Raji (cell line): ENCODE results near the gene EZR.

ENCODE experiments used
- POLR2A ChIP-seq: IDR thresholded peaks from 2 replicates; pipeline ENCODE4 v1.6.1; 2011; ENCODE audit warnings: low read depth, low read length, control low read depth; ENCODE audit not compliant: insufficient read depth

EZR gene

DNA sequence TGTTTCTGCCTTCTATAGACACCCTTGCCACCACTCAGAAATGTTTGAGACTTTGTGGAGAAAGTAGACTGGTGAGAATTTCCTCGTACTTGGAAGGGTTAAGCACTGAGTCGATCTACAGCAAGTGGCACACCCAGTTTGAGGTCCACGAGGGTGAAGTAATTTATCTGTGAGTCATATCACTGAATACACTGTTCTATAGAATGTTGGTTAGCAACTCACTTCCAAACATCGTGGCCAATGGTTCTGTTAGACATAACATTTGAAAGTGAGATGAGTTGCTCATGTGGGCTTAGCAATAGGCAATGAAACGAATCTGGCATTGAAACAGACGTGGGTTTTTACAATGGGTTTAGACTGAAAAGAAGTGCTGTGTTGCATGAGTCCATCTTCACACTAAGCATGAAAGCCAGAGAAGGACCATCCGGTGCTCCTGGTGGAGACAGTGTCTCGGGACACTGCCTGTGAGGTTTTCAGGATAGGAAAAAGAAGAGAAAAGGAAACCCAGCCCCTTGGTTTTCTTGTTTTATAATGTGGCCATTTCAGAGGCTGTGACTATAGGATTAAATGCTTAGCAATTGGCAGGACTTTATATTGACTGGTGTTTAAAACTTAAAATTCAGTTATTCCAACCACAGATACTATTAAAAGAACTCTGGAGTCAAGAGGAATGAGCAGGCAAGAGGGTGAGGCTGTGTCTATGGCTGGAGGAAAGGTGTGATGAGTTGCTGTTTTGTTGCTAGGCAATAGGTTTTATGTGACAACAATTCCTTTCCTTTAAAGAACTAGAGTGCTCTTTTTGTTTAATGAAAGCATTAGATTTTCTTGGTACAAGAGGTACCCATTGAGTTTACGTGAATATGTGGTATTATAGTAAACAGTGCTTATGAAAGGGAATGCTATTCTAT, 31.0 kb upstream of the EZR start:
- no peak for TF ChIP-seq POLR2A

DNA sequence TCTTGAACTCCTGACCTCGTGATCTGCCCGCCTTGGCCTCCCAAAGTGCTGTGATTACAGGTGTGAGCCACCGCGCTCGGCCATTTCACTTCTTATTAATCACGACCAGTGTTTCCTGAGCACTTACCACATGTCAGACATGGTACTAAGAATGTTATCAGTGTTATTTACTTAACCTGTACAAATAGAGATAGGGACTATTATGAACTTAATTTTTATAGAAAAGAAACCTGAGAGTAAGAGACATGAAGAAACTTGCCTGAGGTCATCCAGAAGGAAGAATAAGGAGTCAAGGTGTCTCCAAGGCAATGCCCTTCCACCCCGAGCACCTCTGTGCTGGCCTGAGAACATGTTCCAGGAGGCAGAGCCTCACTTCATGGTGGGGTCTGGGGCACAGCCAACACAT, 29.3 kb upstream of the EZR start:
- TF ChIP-seq POLR2A = no peak

DNA sequence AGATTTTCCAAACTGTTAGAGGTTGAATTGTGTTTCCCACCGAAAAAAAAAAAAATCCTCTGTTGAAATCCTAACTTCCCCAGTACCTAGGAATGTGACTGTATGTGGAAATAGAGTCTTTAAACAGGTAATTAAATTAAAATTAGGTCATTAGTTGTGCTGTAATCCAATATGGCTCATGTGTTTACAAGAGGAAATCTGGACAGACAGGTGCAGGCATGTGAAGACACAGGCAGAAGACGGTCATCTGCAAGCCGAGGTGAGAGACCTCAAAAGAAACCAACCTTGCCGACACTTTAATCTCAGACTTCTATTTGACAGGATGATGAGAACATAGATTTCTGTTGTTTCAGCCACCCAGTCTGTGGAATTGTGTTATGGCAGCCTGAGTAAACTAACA, 28.6 kb upstream of the EZR start:
- no peak for TF ChIP-seq POLR2A

DNA sequence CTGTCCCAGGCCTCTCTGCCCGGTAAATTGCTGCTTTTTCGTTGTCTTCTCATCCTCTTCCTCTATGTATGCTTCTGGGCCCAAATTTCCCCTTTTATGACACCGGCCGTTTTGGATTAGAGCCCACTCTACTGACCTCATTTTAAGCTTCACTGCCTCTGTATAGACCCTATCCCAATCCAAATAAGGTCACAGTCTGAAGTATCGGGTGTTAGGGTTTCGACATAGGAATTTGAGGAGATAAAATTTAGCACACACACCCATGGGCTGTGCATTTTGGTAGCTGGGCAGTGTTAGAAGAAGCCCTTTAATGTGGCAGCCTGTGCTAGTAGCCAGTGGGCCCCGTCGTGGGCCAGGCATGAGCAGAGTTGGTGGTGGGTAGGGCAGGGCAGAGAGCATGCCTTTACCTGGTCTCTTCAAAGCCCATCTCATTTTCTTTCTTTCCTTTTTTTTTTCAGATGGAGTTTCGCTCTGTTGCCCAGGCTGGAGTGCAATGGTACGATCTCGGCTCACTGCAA, 27.9 kb upstream of the EZR start:
- TF ChIP-seq POLR2A = no peak

DNA sequence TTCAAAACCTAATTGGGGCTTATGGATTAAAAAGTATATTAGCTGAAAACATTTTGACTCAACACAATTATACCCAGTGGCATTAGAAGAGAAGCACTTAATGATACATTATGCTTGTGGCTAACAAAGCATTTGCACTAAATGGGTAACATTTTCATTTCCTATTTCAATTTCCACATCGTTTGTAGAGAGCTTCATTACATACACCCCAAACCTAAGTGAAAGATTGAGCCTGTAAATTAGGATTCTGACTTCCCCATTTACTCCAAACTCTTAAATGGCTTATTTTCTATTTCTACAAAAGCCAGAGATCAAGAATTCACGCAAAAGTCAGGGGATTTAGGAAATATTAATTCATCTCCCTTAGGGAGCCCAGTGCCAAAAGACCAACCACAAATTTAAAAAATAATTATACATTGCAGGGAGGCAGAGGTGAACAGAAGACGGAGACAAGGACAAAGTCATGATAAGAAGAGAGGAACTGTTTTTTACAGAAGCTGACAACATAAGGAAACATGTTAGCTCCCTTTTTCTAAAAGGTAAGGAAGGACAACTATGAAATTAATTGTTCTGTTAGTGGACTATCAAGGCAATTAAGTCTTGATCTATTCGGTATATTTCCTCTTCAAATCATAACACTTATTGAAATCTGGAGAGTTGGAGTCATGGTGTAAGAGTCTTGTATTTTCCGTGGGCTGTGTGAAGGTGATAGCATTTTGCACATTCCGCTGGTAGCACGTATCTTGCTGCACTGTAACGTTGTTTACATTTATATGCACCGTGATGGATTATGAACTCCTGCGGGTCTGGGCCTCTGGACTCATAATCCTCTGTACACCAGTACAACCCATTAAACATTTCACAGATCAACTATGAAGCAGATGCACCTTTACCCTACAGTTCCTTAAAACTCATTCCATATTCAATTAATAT, 24.8 kb upstream of the EZR start:
- no peak for TF ChIP-seq POLR2A

DNA sequence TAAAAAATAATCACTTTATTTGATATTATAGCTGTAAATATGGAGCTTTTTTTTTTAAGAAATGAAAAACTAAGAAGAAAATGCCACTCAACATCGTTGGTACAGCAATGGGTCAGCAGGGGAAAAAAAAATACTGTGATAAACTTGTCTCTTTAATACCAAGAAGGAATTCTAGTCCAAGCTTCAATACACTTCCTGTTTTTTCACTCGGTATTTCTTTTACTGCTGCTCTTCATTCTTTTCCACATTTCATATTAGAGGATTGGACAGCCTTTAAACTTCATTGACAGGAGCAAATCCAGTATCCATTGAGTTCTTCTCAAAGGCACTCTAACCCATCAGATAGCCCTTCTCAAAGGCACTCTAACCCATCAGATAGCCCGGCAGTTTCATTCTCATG, 22.2 kb upstream of the EZR start:
- no peak for TF ChIP-seq POLR2A

DNA sequence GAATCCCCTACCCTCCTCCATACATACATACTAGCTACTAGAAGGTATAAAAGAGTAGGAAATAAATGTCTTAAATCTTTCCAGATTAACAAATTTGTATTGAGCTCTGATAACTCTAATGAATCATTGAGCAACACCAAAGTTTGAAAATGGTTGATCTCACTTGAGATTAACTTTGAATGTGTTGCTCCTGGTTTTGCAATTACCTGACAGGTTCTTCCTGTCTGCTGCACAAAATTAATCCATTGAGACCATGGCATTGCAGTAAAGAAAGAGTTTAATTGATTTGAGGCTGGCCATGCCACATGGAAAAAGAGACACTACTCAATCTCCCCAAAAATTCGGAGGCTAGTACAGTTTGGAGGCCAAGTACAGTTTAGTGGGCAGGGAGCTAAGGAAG, 21.3 kb upstream of the EZR start:
- no peak for TF ChIP-seq POLR2A

DNA sequence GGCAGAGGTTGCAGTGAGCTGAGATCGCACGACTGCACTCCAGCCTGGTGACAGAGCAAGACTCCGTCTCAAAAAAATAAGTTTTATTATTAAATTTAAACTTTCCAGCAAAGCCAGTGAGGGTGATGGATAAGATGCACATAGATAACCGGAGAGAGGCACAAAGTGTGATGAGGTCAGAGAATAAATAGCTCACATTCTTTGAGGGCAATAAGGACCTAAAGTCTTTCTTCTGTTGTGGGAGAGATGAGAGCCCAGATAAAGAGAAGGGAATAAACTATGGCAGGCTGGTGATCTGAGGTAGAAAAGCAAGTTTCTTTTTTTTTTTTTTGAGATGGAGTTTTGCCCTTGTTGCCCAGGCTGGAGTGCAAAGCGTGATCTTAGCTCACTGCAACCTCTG, 20.6 kb upstream of the EZR start:
- TF ChIP-seq POLR2A = no peak

DNA sequence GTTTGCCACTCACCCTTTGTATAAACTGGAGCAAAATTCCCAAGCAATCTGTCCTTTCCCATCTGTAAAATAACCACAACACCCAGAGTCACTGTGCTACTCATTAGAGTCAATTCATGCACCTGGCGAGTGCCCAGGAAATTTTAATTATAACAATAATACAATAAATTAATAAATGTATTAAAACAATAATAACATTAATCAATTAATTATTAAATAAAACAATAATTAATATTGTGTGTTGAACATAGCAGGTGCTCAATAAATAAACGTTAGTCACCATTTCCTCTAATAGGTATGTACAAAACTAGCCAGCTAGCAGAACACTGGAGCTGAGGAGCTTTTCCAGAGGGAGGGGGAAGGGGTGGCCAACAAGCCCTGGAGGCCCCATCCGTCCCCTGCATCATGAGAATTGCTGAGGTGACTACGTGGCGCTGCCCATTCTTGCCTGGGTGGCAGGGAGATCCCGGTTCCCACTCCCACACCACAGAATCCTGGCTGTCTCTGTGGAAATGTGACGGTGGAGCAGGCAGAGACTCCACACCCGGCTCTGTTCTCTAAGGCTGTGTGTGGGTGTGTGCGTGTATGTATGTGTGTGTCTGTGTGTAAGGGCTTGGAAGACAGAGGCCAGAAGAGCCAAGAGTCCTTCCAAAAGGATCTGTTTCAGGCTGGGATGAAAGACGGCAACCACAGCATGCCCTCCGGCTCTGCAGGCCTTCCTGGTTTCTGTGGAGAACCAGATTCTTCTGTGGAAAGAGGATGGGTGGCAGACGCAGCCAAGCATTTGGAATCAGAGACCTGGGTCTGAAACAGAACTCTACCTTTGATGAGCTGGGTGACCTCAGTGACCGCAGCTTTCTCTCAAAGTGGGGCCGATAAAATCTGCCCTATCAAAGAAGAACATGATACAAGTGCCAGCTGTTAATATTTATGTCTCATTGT, 18.8 kb upstream of the EZR start:
- no peak for TF ChIP-seq POLR2A

DNA sequence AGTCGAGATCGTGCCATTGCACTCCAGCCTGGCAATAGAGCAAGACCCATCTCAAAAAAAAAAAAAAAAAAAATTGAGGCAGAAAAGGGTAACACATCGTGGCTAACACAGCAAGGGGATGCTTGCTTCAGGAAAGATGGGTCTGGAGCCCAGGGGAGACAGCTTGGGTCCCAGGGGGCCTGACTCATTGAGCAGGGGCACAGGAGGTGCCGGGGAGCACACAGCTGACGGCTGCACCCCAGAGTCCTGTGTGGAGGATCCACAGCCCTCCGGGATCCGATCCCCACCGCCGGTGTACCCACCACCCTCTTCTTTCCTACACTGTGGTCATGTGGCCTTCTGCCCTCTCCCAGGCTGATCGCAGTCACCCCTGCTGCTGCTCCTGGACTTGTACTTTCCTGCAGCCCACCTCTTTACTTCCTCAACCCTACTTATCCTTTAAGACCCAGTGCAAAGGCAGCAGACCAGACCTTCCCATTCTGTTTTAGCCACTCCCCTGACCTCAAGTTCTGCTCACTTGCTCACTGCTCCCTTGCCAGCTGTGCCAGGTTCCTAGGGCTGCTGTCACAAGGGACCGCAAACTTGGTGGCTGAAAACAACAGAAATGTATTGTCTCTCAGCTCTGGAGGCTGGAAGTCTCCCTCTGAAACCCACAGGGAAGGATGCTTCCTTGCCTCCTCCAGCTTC, 17.6 kb upstream of the EZR start:
- no peak for TF ChIP-seq POLR2A

DNA sequence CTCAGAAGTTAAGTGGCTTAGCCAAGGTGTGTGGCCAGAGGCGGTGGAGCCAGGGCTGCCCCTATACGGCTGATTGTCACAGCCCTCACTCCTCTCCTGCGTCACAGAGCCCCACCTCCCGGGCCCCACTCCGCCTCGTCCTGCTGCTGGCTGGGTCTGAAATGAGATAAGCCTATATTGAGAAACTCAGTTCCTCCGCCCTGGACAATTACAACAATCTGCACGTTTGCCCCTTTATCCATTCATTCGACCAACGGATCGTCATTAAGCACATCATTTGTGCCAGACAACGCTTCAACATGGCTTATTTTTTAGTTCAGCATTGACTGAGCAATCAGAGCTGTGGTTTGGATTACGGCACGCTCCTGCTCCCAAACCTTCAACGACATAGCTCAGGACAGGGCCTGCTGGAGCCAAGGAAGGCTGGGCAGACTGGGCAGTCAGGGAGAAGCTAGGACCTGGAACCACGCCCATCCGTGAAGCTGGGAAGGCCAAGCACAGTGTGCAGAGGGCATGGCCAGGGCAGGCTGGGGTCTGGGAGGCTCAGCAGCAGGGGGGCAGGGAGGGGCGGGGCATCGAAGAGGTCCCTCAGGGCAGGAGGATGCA, 16.6 kb upstream of the EZR start:
- no peak for TF ChIP-seq POLR2A

DNA sequence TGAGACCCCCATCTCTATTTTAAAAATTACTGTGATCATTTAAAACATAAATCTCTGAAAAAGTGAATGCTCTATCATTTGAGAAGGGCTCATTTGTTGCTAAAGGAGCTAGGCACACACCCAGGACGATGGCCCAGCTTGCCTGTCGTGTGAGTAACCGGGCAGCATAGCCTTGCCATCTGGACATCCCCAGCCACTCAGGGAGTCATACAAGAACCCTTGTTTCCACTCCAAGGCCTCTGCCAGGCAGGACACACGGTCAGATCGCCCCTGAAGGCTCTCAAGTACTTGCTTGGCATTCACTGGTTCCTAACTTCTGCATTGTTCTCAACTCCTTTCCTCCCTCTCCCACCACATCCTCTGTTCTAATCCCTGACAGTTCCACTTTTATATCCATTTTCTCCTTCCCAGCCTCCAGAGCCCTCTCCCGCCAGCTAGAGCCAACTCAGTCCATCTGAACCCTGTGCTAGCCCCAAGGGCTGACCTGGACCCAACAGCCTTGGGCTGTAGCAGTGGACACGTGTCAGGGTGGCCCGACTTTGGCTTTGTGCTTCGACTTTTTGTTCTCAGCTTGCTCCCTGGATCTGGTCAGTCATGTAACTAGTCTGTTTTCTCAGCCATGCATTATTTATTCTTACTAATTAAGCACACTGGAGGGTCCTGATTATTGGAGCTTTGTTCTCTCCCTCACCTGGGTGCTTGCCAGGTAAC, 15.7 kb upstream of the EZR start:
- TF ChIP-seq POLR2A = no peak

DNA sequence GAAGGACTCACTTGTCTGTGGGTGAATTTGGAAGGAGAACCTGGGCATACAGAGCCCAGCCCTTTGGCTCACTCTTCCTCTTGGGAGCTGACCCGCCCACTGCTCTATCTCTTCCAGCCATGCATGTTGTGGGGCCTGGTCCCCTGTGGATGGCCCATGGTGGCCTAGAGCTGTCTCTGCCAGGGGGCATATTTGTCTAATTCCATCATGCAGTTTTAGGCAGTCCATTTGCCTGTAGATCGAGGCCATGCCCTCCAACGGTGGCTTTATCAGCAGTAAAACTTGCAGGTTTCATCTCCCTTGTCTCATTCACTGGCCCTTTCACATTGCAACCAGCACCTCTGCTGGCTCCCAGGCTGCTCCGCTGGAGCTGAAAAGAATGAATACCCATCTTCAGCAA, 12.9 kb upstream of the EZR start:
- no peak for TF ChIP-seq POLR2A
